GM18526 (cell line): ENCODE results near the gene KCNQ1.

Experiments
- POLR2A ChIP-seq: IDR thresholded peaks from 3 replicates; pipeline ENCODE4 v1.6.1; 2011; ENCODE audit not compliant: insufficient read length; ENCODE audit errors: extremely low read depth

KCNQ1 gene

GRCh38 chr11:2661173-2662023, 216.6 kb downstream of the KCNQ1 start:
- no peak for TF ChIP-seq POLR2A

- TF ChIP-seq POLR2A: no peak
These were observed 217.2 kb downstream of the KCNQ1 start for GRCh38 chr11:2662024-2662312.

GRCh38 chr11:2662430-2663299, 217.9 kb downstream of the KCNQ1 start:
- no peak for TF ChIP-seq POLR2A

GRCh38 chr11:2663506-2663905, 218.7 kb downstream of the KCNQ1 start:
- no peak for TF ChIP-seq POLR2A

GRCh38 chr11:2663915-2664314, 219.1 kb downstream of the KCNQ1 start:
- TF ChIP-seq POLR2A: no peak

GRCh38 chr11:2664376-2664775, 219.6 kb downstream of the KCNQ1 start:
- no peak for TF ChIP-seq POLR2A

- TF ChIP-seq POLR2A: no peak
These were observed 220.2 kb downstream of the KCNQ1 start for GRCh38 chr11:2664791-2665525.

- no peak for TF ChIP-seq POLR2A
These were observed 221.0 kb downstream of the KCNQ1 start for GRCh38 chr11:2665526-2666400.

GRCh38 chr11:2666401-2666741, 221.6 kb downstream of the KCNQ1 start:
- no peak for TF ChIP-seq POLR2A

- TF ChIP-seq POLR2A: no peak
These were observed 222.2 kb downstream of the KCNQ1 start for GRCh38 chr11:2666828-2667570.

GRCh38 chr11:2667940-2668339, 223.1 kb downstream of the KCNQ1 start:
- TF ChIP-seq POLR2A: no peak

- TF ChIP-seq POLR2A: no peak
These were observed 224.1 kb downstream of the KCNQ1 start for GRCh38 chr11:2668876-2669275.

GRCh38 chr11:2669634-2670469, 225.0 kb downstream of the KCNQ1 start:
- TF ChIP-seq POLR2A: no peak
